ENCODE data around the gene ZNF587.
"Not testable (repeated sequence)": the region's sequence is repeated elsewhere in the genome, so short reads cannot be mapped to it uniquely, and the experiment has no call there.

ZNF587 gene

GRCh38 chr19:57812226-57812625 lies 37.4 kb upstream of the ZNF587 start:
- POLR2A ChIA-PET (ENCODE audit: low non-redundant PET), result no interaction called here
- no peak overlapping the region for H3K27ac ChIP-seq
- CTCF ChIA-PET, result no interaction called here
- DNase-seq (ENCODE audit: low spot score), result no peak
- TF ChIP-seq CTCF (conservative IDR thresholded peaks at IDR 0.05; ENCODE audit: low read depth), result no peak

DNA sequence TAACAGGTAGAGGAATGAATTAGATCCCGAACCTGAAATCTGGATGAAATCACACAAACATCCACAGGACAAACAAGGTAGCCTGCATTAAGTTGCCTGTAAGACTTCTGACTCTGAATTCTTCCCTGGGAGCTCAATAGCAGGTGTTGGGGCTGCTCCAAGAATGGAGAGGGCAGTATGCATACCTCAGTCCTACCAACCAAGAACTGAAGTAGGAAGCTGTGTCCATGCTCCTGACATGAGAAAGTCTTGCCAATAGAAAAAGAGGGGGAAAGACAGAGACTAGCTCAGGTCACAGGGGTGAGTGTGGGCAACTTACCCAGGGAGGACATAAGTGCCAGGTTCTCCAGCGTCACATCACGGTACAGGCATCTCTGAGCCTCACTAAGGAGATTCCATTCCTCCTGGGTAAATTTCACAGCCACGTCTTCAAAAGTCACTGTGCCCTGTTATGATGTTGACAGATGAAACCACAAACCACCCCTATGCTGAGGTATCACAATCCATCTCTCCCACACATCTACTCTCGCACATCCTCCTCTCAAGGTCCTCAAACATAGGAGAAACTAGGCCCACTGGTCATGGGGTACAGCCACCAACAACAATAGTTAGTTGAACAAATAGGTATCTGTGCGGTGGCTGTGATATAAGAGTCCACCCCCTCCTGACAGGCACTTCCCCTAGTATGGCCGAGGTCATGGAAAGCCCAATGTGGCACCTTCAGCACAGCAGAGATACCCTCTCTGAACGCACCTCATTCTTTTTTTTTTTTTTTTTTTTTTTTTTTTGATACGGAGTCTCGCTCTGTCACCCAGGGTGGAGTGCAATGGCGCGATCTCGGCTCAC lies 36.5 kb upstream of the ZNF587 start:
- DNase-seq (ENCODE audit: low spot score); POLR2A ChIA-PET (ENCODE audit: low non-redundant PET): not testable (repeated sequence)
- CTCF ChIA-PET, result interaction anchor here (0.6 to 0.7 kb wide), 2 partner anchors 27 to 229 kb away, joined by 3 to 6 read pairs; partner anchors contain the start of gene ZIK1
- peak overlapping the region; percentile 71; the same call in 1 of the 2 replicates for H3K27ac ChIP-seq

DNA sequence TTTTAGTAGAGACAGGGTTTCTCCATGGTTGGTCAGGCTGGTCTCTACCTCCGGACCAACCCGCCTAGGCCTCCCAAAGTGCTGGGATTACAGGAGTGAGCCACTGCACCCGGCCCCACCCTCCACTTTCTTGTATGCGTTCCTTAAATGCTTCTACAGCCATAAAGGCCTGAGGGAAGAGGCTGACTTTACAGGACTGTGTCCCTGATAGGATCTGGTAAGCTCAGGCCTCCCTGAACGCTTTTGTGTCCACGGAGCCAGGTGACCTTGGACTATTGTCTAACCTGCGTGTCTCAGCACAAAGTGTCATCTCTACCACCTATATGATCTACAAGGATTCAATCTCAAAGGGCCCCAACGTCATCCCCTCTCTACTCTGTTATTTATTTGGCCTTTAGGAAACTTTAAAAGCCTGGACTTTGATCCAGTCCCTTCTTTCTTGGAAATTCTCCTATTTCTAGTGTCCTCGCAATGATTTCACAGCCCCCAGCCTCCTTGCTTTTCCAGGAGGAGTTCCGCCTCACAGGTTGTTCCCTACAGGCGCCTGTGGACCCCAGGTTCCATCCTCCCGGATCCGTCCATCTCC lies 35.6 kb upstream of the ZNF587 start:
- ChIA-PET CTCF (interaction anchor here (0.7 kb wide), 1 partner anchor 28 kb away, joined by 6 read pairs; no protein-coding TSS in a partner anchor), POLR2A (ENCODE audit: low non-redundant PET) (no interaction called here)
- peak overlapping the region; percentile 71 for H3K27ac ChIP-seq
- no peak for TF ChIP-seq CTCF (conservative IDR thresholded peaks at IDR 0.05; ENCODE audit: low read depth)
- DNase-seq (ENCODE audit: low spot score), result peak; percentile 18

- DNase-seq (ENCODE audit: low spot score), result peak; percentile 79
- CTCF ChIA-PET, result no interaction called here
- no peak for TF ChIP-seq CTCF (conservative IDR thresholded peaks at IDR 0.05; ENCODE audit: low read depth)
- peak within 1 kb of the TSS; percentile 71 for H3K27ac ChIP-seq
- POLR2A ChIA-PET (ENCODE audit: low non-redundant PET), result interaction anchor here (0.6 kb wide), 1 partner anchor 11 kb away, joined by 4 read pairs; no protein-coding TSS in a partner anchor
Measured at GRCh38 chr19:57814505-57815246, 35.0 kb upstream of the ZNF587 start, which contains the start of gene ZNF552. ZNF552 (minus strand) TSS chr19:57814913; CDS start chr19:57814743, 170 bp downstream.

DNA sequence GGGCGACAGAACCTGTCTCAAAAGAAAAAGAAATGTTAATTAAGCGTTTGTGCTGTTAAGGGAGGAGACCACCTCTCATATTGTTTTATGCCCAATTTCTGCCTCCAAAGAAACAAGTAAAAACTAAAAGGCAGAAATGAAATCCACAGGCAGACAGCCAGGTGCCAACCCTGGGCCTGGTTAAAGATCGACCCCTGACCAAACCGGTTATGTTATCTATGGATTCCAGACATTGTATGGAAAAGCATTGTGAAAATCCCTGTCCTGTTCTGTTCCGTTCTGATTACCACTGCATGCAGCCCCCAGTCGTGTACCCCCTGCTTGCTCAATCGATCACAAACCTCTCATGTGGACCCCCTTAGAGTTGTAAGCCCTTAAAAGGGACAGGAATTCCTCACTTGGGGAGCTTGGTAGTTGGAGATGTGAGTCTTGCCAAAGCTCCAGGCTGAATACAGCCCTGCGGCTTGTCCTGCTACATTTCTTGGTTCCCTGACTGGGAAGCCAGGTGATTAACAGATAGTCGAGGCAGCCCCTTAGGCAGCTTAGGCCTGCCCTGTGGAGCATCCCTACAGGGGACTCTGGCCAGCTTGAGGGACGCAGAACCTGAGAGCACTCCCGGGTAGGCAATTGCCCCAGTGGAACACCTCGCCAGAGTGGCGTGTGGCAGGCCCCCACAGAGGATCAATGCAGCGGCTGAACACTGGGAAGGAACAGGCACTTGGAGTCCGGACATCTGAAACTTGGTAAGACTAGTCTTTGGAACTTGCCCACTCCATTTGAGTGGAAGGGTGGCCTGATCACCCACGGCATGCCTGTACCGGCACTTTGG lies 34.2 kb upstream of the ZNF587 start:
- no peak for TF ChIP-seq CTCF (conservative IDR thresholded peaks at IDR 0.05; ENCODE audit: low read depth)
- H3K27ac ChIP-seq, result peak overlapping the region; percentile 71
- DNase-seq (ENCODE audit: low spot score), result no peak
- ChIA-PET POLR2A (ENCODE audit: low non-redundant PET) (interaction anchor here (0.6 kb wide), 1 partner anchor 11 kb away, joined by 4 read pairs; no protein-coding TSS in a partner anchor), CTCF (no interaction called here)

DNA sequence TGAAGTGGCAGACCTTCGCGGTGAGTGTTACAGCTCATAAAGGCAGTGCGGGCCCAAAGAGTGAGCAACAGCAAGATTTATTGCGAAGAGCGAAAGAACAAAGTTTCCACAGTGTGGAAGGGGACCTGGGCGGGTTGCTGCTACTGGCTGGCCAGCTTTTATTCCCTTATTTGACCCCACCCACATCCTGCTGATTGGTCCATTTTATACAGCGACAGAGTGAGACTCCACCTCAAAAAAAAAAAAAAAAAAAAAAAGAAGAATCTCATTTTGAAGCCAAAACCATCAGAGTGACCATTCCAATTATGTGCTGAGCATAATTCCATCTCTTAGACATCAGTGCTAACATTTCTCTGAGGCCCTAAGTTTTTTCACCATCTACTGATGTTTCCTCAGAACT lies 33.0 kb upstream of the ZNF587 start:
- no peak for DNase-seq (ENCODE audit: low spot score)
- no peak for TF ChIP-seq CTCF (conservative IDR thresholded peaks at IDR 0.05; ENCODE audit: low read depth)
- ChIA-PET CTCF (interaction anchor here (0.6 kb wide), 1 partner anchor 22 kb away, joined by 3 read pairs; no protein-coding TSS in a partner anchor), POLR2A (ENCODE audit: low non-redundant PET) (no interaction called here)
- H3K27ac ChIP-seq, result no peak overlapping the region

Measured in RWPE1 (cell line).